GM20000 (cell line): ENCODE measurements around the gene USP44.

ENCODE experiments used
- DNase-seq: peaks from one replicate; pipeline ENCODE4 v3.0.0; 2012; ENCODE audit warnings: low spot score
- TF ChIP-seq, protein P1 (sequence below): IDR thresholded peaks from 2 replicates; pipeline ENCODE4 v1.5.1; 2012; ENCODE audit warnings: mild to moderate bottlenecking, control low read depth; ENCODE audit errors: extremely low read depth, missing control alignments

Gene USP44

DNA sequence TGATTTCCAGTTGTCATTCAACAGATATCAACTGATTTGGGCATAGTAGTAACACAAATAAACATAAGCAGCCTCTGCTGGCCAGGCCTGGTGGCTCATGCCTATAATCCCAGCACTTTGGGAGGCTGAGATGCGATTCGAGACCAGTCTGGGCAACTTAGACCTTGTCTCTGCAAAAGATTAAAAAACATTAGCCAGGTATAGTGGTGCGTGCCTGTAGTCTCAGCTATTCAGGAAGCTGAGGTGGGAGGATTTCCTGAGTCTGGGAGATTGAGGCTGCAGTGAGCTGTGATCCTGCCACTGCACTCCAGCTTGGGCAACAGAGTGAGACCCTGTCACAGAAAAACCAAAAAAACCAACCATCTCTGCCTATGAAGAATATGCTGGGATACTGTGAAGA, 70.2 kb downstream of the USP44 start:
- TF ChIP-seq, protein P1, sequence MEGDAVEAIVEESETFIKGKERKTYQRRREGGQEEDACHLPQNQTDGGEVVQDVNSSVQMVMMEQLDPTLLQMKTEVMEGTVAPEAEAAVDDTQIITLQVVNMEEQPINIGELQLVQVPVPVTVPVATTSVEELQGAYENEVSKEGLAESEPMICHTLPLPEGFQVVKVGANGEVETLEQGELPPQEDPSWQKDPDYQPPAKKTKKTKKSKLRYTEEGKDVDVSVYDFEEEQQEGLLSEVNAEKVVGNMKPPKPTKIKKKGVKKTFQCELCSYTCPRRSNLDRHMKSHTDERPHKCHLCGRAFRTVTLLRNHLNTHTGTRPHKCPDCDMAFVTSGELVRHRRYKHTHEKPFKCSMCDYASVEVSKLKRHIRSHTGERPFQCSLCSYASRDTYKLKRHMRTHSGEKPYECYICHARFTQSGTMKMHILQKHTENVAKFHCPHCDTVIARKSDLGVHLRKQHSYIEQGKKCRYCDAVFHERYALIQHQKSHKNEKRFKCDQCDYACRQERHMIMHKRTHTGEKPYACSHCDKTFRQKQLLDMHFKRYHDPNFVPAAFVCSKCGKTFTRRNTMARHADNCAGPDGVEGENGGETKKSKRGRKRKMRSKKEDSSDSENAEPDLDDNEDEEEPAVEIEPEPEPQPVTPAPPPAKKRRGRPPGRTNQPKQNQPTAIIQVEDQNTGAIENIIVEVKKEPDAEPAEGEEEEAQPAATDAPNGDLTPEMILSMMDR = no peak
- no peak for DNase-seq

DNA sequence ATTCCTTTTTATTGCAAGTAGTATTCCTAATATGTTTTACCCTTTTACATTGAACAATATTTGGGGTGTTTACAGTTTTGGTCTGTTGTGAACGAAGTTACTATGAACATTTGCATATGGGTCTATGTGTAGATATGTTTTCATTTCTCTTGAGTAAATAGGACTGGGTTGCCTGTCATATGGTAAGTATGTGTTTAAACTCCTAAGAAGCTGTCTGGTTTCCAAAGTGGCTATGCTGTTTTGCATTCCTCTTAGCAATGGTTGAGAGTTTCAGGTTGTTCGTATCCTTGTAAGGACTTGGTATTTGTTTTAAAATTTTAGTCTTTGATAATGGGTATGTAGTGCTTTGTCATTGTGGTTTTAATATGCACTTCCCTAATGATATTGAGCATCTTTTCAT, 71.0 kb downstream of the USP44 start:
- TF ChIP-seq, protein P1 = no peak
- no peak for DNase-seq

DNA sequence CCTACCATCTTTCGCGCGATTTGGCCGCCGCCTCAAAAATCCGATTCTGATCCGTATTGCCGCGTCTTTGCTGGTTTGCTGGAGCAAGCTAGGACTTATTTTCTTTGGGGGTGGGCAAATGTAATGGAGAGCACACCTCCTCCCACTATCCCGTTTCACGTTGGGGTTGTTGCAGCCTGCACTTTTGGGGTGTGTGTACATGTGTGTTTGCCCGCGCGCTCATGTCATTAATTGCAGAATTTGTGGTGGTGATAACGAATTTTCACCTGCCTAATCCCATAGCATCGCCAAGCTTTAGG, 76.7 kb downstream of the USP44 start:
- TF ChIP-seq, protein P1 = no peak
- DNase-seq = no peak

DNA sequence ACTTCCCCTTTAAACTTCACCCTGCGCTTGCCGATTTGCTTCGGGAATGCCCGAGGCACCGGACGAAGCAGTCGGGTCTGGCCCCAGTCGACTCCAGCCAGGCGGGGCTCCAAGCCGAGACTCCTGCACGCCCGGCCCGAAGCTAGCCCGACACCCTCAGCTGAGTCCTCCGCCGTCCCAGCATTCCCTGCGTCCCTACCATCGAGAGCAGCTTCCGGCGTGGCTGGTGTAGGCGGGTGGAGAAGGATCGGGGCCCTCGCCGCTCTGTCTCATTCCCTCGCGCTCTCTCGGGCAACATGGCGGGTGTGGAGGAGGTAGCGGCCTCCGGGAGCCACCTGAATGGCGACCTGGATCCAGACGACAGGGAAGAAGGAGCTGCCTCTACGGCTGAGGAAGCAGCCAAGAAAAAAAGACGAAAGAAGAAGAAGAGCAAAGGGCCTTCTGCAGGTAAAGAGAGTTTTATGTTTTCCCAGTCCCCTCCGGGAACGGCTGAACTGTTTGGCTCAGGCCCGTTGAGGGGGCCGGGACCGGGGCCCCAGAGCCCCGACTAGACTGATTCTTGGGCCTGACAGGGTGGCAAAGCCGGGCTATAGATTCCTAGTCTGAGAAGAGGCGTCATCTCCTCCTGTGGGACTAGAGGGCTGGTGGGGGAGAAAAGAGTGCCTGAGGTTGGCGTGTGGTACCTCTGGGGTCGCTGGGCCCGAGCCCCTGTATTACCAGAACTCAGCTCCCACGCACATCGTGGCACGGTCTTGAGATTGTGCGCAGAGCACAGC, 77.2 kb downstream of the USP44 start, which contains the start of gene METAP2:
METAP2 (plus strand) TSS at position 269 of the 776 bp plus-strand sequence; CDS start at position 297, 28 bp downstream.
- DNase-seq = peak; percentile 89
- TF ChIP-seq, protein P1 = no peak

DNA sequence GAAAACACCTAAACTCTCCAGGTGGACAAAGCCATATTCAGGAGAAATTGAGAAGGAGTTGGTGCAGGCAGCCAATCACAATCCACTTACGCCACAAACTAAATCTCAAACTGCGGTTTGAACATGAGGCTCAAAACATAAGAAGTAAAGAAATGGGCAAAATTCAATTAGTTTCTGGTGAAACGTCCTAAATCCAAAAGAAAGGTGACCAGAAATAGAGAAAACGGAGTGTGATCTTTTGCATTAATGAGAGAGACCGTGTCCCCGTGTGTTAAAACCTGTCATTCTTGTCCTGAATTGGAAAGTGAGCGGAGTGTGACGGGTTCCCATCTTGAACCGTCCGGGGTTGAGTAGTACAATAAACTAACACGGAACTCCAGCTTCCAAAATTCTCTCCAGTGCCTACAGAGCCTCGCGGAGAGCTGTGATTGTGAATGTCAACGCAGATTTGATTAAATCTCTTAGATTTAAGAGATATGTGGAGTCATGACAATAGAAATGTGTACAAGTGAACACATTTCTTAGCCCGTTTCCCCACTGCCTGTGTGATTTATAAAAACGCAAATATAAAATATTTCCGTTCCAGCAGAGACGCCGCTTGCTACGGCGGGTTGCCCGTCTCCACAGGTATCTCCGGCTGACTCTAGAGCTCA, 77.9 kb downstream of the USP44 start:
- TF ChIP-seq, protein P1 = no peak
- peak; percentile 26 for DNase-seq

DNA sequence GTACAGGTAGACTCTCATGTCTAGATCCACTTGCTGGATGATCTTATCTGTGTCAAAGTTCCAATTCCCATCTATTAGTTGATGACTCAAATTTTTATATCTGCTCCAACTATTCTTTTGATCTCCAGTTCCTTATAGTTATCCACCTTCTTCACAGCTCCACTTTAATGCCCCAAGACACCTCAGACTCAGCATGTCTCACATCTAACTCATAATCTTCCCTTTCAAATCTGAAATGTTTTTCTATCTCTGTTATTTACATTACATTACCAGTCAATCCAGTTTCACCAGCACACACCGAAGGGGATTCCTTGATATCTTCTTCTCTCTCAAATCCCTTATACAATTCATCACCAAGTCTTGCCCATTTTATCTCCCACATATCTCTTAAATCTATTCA, 81.0 kb downstream of the USP44 start:
- no peak for DNase-seq
- TF ChIP-seq, protein P1 = no peak
